Neural progenitor cell (in vitro differentiated cells): ENCODE measurements around the gene SHROOM2.

ENCODE experiments used
- CTCF ChIP-seq: fragments of 200-600 bp; sonication (generic); IDR thresholded peaks from 2 replicates; pipeline ENCODE4 v1.5.1; 2017; ENCODE audit warnings: antibody characterized with exemption, mild to moderate bottlenecking
- EZH2 ChIP-seq: fragments of 200-600 bp; sonication (generic); IDR thresholded peaks from 2 replicates; pipeline ENCODE4 v1.6.1; 2017; ENCODE audit warnings: antibody characterized with exemption, mild to moderate bottlenecking, moderate library complexity
- EZH2phosphoT487 ChIP-seq: fragments of 200-600 bp; sonication (generic); IDR thresholded peaks from 2 replicates; pipeline ENCODE4 v1.6.1; 2017; ENCODE audit warnings: antibody characterized with exemption

GRCh38 chrX:9912351-9913145 lies 126.3 kb downstream of the SHROOM2 start:
- no peak for TF ChIP-seq CTCF
- TF ChIP-seq EZH2phosphoT487 = no peak
- no peak for TF ChIP-seq EZH2
